Right atrium auricular region (tissue), 2 donors: ENCODE data around the gene NOLC1. TPM values are rescaled to one million over a fixed set of nuclear protein-coding genes. Genes with fewer than 3 reads are reported as not detected.

Source experiments
- DNase-seq: peaks from one replicate; pipeline ENCODE4 v3.0.0-alpha.2; 2019; ENCODE audit warnings: low spot score
- H3K27ac ChIP-seq, 2 donors: fragments of 200-600 bp; sonication (generic); 1 replicate in 1 of 2; 2 replicates in 1 of 2; pipeline ENCODE4 v1.5.1; 2016 to 2019
- H3K27me3 ChIP-seq, 2 donors: fragments of 200-600 bp; sonication (generic); one replicate each; pipeline versions ENCODE4 v1.5.1 to v1.6.0; 2017 to 2019
- H3K36me3 ChIP-seq: fragments of 200-600 bp; sonication (generic); one replicate; pipeline ENCODE4 v1.5.1; 2016
- H3K4me1 ChIP-seq, 2 donors: fragments of 200-600 bp; sonication (generic); one replicate each; pipeline versions ENCODE4 v1.5.1 to v1.6.0; 2017 to 2019
- H3K4me3 ChIP-seq, 2 donors: fragments of 200-600 bp; sonication (generic); 1 replicate in 1 of 2; 2 replicates in 1 of 2; pipeline ENCODE4 v1.5.1; 2017 to 2019; ENCODE audit warnings: mild to moderate bottlenecking in 1 of 2, moderate library complexity in 1 of 2
- H3K9me3 ChIP-seq, 2 donors: fragments of 200-600 bp; sonication (generic); one replicate each; pipeline ENCODE4 v1.5.1; 2019
- CTCF ChIP-seq, 2 donors: fragments of 200-600 bp; sonication (generic); IDR thresholded peaks; one replicate each; pipeline ENCODE4 v1.5.1; 2019; ENCODE audit warnings: antibody characterized with exemption in 2 of 2
- total RNA-seq, 2 donors: library from RNA; depleted of rRNA; stranded (reverse); fragments of >200 nt; gene quantifications; one replicate each; pipeline ENCODE4 v1.1.0, GENCODE V29; 2016

The NOLC1 gene
- 10 to 100 TPM; 42.2 to 47.8 TPM for total RNA-seq

GRCh38 chr10:102151774-102152544 is at the start of gene NOLC1:
Gene NOLC1, plus strand, starts transcription at chr10:102152389. Its CDS starts 22 bp downstream, at chr10:102152411.
- Histone ChIP-seq H3K9me3 (no peaks in the 10 kb centered on the region), H3K27ac (peak within 1 kb of the TSS; percentile 90 to 95), H3K4me3 (peak within 1 kb of the TSS; percentile 94 to 96), H3K4me1 (peaks cover 0 to 19% of the 10 kb centered on the region in 2 donors), H3K27me3 (no peaks in the 10 kb centered on the region), H3K36me3 (peaks cover 45% of the 10 kb centered on the region)
- no peak for TF ChIP-seq CTCF (IDR thresholded peaks at IDR 0.05)
- DNase-seq, result peak; percentile 99

GRCh38 chr10:102102421-102102820 is 49.8 kb upstream of the NOLC1 start:
- no peaks in the 10 kb centered on the region for H3K27me3 ChIP-seq

DNA sequence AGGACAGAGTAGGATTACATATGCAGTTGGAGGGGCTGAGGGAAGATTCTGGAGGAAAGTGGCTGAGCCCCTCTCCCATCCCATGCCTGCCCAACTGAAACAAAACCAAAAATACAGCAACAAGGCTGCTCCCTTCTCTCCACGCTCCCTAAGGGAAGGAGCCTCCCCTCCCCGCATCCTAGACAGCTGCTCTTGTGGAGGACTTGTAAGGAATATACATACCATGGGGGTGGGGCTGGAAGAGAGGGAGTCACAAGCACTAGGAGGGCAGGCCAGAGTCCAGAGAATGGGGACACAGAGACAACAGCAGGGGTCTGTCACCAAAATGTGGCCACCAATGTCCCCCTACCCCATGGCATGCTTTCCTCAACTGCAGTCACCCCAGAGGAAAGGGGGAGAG is 45.2 kb upstream of the NOLC1 start:
- no peak for TF ChIP-seq CTCF (IDR thresholded peaks at IDR 0.05)
- H3K4me3 ChIP-seq, result no peak overlapping the region
- peaks cover 43% of the 10 kb centered on the region for H3K36me3 ChIP-seq

More at GRCh38 chr10:102102421-102102820, 49.8 kb upstream of the NOLC1 start:
- Histone ChIP-seq H3K36me3 (peaks cover 2% of the 10 kb centered on the region), H3K4me3 (no peak overlapping the region), H3K27ac (no peak overlapping the region), H3K4me1 (no peaks in the 10 kb centered on the region), H3K9me3 (no peaks in the 10 kb centered on the region)
- no peak for TF ChIP-seq CTCF (IDR thresholded peaks at IDR 0.05)
- no peak for DNase-seq

DNA sequence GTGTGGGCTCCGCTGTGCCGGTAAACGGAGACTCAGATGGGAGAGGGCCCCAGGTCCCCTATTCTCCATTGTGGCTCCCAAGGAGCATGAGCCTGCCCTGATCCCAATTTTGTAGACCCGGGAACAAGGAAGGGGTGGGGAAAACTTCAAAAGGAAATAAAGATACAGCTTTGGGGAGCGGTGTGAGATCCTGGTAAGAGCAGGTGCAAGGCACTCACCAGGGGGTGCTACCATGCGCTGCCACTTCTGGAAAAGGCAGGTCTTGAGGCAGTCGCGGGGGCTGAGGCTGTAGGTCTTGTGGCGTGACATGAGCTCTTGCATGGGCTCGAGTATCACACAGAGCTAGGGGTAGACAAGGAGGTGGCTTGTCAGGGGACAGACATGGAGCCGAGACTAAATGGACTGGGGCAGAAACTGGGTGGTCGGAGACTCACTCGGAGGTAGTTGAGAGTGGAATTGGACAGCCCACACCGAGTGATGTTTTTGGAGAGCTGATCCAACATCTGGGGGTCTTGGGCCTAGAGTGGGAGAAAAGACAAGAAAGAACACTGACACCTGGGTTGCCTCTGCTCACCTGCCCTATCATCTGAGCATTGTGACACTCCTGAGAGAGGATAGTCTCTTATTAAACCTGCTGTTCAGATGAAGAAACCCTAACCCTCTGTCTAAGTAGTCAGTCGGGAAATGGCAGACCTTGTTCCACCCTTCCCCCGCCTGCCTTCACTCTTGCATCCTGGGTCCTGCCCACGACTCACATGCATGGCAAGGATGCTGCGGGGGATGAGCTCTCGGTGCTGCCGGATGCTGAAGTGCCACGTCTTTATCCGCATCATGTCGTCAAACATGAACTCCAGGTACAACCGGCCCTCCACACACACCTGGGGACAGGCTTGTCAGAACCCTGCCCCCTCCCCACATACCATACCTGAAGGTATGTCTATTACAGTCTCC is 42.7 kb upstream of the NOLC1 start:
- TF ChIP-seq CTCF (IDR thresholded peaks at IDR 0.05), result no peak
- Histone ChIP-seq H3K4me3 (no peak overlapping the region), H3K9me3 (no peaks in the 10 kb centered on the region), H3K36me3 (peaks cover 43% of the 10 kb centered on the region), H3K4me1 (peaks cover 0 to 24% of the 10 kb centered on the region in 2 donors), H3K27me3 (no peaks in the 10 kb centered on the region), H3K27ac (no peak overlapping the region)
- DNase-seq, result no peak

More for the DNA sequence above, 45.2 kb upstream of the NOLC1 start:
- Histone ChIP-seq H3K27ac (no peak overlapping the region), H3K27me3 (no peaks in the 10 kb centered on the region), H3K4me1 (no peaks in the 10 kb centered on the region), H3K9me3 (no peaks in the 10 kb centered on the region)
- no peak for DNase-seq

DNA sequence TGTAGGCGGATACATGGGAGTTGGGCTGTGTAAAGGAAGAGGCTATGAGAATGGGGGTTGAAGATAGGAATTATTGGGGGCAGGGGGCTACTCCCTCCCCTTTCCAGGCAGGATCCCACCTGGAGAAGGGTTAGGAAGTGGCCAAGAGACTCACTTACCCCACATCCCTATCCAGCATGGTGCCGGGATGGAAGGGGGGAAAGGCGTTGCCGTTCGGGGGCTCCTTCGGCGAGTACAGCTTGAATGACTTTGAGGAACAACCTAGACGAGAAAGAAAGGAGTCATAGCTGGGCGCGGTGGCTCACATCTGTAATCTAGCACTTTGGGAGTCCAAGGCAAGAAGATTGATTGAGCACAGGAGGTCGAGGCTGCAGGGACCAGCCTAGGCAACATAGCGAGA is 40.9 kb upstream of the NOLC1 start:
- Histone ChIP-seq H3K9me3 (no peaks in the 10 kb centered on the region), H3K36me3 (peaks cover 43% of the 10 kb centered on the region), H3K27ac (no peak overlapping the region), H3K27me3 (no peaks in the 10 kb centered on the region), H3K4me3 (no peak overlapping the region), H3K4me1 (peaks cover 0 to 39% of the 10 kb centered on the region in 2 donors)
- no peak for TF ChIP-seq CTCF (IDR thresholded peaks at IDR 0.05)
- no peak for DNase-seq
